Measurements from ENCODE around the gene TEX55. TPM values are rescaled to one million over a fixed set of nuclear protein-coding genes. Genes with fewer than 3 reads are reported as not detected.

The TEX55 gene
- total and polyA plus RNA-seq, 2 experiments from 2014 or later = not detected

GRCh38 chr3:119145128-119145499 is 851 bp upstream of the TEX55 start:
- no peak overlapping the region for H3K4me3 ChIP-seq
- H3K27me3 ChIP-seq (replicated peaks; ENCODE audit: insufficient read depth) = no peaks in the 10 kb centered on the region
- peaks cover 14% of the 10 kb centered on the region for H3K4me1 ChIP-seq (ENCODE audit: insufficient read depth)
- H3K9me2 ChIP-seq (ENCODE audit: insufficient read depth) = no peaks in the 10 kb centered on the region
- peak overlapping the region; percentile 53 for H2AFZ ChIP-seq
- no peak for DNase-seq
- in situ Hi-C loops (cut with MboI) = loop anchor here (10.0 kb wide), 1 partner anchor 100 kb away; the partner anchor contains the start of gene B4GALT4
- H3K4me2 ChIP-seq (ENCODE audit: unreplicated experiment) = no peak overlapping the region
- no peaks in the 10 kb centered on the region for H3K9me3 ChIP-seq (ENCODE audit: low read depth)
- H4K20me1 ChIP-seq (ENCODE audit: insufficient read depth) = no peaks in the 10 kb centered on the region
- no peaks in the 10 kb centered on the region for H3K36me3 ChIP-seq (ENCODE audit: low read depth)
- H3F3A ChIP-seq (ENCODE audit: insufficient read depth) = peaks cover 16% of the 10 kb centered on the region
- TF ChIP-seq EZH2phosphoT487 (IDR thresholded peaks at IDR 0.05; ENCODE audit: insufficient read depth, low read depth) = no peak
- no peak for TF ChIP-seq EZH2 (IDR thresholded peaks at IDR 0.05; ENCODE audit: insufficient read depth, poor library complexity, severe bottlenecking)
- H3K9ac ChIP-seq = no peak overlapping the region
- H3K27ac ChIP-seq = no peak overlapping the region
- H3K79me2 ChIP-seq (ENCODE audit: insufficient read depth) = no peaks in the 10 kb centered on the region

DNA sequence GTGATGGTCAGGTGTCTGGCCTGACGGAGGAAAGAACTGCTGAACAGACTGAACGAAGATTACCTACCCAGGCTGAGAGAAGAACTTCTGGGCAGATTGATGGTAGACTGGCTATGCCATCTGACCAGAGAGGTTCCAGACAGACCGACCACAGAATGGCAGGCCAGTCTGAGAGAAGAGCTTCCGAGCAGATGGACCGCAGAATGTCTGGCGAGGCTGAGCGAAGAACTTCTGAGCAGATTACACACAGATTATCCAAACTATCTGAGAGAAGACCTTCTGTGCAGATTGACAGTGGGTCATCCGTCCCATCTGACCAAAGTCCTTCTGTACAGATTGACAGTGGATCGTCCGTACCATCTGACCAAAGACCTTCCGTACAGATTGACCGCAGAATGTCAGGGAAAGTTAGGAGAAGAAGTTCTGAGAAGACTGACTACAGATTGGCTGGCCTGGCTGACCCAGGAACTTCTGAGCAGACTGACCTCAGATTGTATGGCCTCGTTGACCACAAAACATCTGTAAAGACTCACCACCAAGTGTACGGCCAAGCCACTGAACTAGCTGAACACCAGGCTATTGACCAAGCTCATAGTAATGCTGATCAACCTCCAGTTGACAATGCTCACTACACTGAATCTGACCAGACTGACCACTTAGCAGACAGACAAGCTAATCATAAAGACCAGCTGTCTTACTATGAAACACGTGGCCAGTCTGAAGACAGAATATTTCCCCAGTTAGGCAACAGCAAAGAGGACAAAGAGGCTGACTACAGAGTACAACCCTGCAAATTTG is 812 bp downstream of the TEX55 start:
- H3K27me3 ChIP-seq (replicated peaks; ENCODE audit: insufficient read depth) = no peaks in the 10 kb centered on the region
- DNase-seq = no peak
- TF ChIP-seq EZH2phosphoT487 (IDR thresholded peaks at IDR 0.05; ENCODE audit: insufficient read depth, low read depth) (no peak), EZH2 (IDR thresholded peaks at IDR 0.05; ENCODE audit: insufficient read depth, poor library complexity, severe bottlenecking) (no peak)
- H3F3A ChIP-seq (ENCODE audit: insufficient read depth) = peaks cover 16% of the 10 kb centered on the region
- no peaks in the 10 kb centered on the region for H3K9me2 ChIP-seq (ENCODE audit: insufficient read depth)
- peaks cover 14% of the 10 kb centered on the region for H3K4me1 ChIP-seq (ENCODE audit: insufficient read depth)
- H3K79me2 ChIP-seq (ENCODE audit: insufficient read depth) = no peaks in the 10 kb centered on the region
- H3K4me3 ChIP-seq = no peak overlapping the region
- H4K20me1 ChIP-seq (ENCODE audit: insufficient read depth) = no peaks in the 10 kb centered on the region
- in situ Hi-C loops (cut with MboI) = loop anchor here (10.0 kb wide), 1 partner anchor 98 kb away; the partner anchor contains the start of gene B4GALT4
- H3K4me2 ChIP-seq (ENCODE audit: unreplicated experiment) = no peak overlapping the region
- H3K36me3 ChIP-seq (ENCODE audit: low read depth) = no peaks in the 10 kb centered on the region
- H2AFZ ChIP-seq = no peak overlapping the region
- no peak overlapping the region for H3K9ac ChIP-seq
- H3K27ac ChIP-seq = no peak overlapping the region
- 75 to 81% methylated on average over 15 of the region's 15 CpGs for WGBS, 2 experiments (ENCODE audit: low coverage in 1 of 2, low lambda C conversion rate in 2 of 2, missing lambda C conversion rate in 2 of 2)
- no peaks in the 10 kb centered on the region for H3K9me3 ChIP-seq (ENCODE audit: low read depth)

- H3K4me3 ChIP-seq = no peak overlapping the region
- in situ Hi-C loops (cut with MboI) = loop anchor here (10.0 kb wide), 1 partner anchor 97 kb away; the partner anchor contains the start of gene B4GALT4
Measured at GRCh38 chr3:119147494-119147893, 1.5 kb downstream of the TEX55 start.

GRCh38 chr3:119148493-119149180 is 2.7 kb downstream of the TEX55 start:
- H4K20me1 ChIP-seq (ENCODE audit: insufficient read depth) = no peaks in the 10 kb centered on the region
- peaks cover 16% of the 10 kb centered on the region for H3F3A ChIP-seq (ENCODE audit: insufficient read depth)
- peak; percentile 69 for DNase-seq
- no peaks in the 10 kb centered on the region for H3K79me2 ChIP-seq (ENCODE audit: insufficient read depth)
- TF ChIP-seq EZH2 (IDR thresholded peaks at IDR 0.05; ENCODE audit: insufficient read depth, poor library complexity, severe bottlenecking) (no peak), EZH2phosphoT487 (IDR thresholded peaks at IDR 0.05; ENCODE audit: insufficient read depth, low read depth) (no peak)
- no peaks in the 10 kb centered on the region for H3K9me2 ChIP-seq (ENCODE audit: insufficient read depth)
- H3K4me1 ChIP-seq (ENCODE audit: insufficient read depth) = peaks cover 14% of the 10 kb centered on the region
- no peaks in the 10 kb centered on the region for H3K27me3 ChIP-seq (replicated peaks; ENCODE audit: insufficient read depth)
- no peak overlapping the region for H3K4me3 ChIP-seq
- H3K9ac ChIP-seq = no peak overlapping the region
- H2AFZ ChIP-seq = no peak overlapping the region
- peak overlapping the region; percentile 26 for H3K4me2 ChIP-seq (ENCODE audit: unreplicated experiment)
- H3K9me3 ChIP-seq (ENCODE audit: low read depth) = peaks cover 4% of the 10 kb centered on the region
- H3K27ac ChIP-seq = peak overlapping the region; percentile 56
- WGBS, 2 experiments (ENCODE audit: low coverage in 1 of 2, low lambda C conversion rate in 2 of 2, missing lambda C conversion rate in 2 of 2) = 52 to 63% methylated on average over 2 of the region's 2 CpGs
- no peaks in the 10 kb centered on the region for H3K36me3 ChIP-seq (ENCODE audit: low read depth)
- in situ Hi-C loops (cut with MboI) = loop anchor here (10.0 kb wide), 1 partner anchor 96 kb away; the partner anchor contains the start of gene B4GALT4

More at GRCh38 chr3:119147494-119147893, 1.5 kb downstream of the TEX55 start:
- H2AFZ ChIP-seq = no peak overlapping the region
- H3K36me3 ChIP-seq (ENCODE audit: low read depth) = no peaks in the 10 kb centered on the region
- no peaks in the 10 kb centered on the region for H3K27me3 ChIP-seq (replicated peaks; ENCODE audit: insufficient read depth)
- H3K9me2 ChIP-seq (ENCODE audit: insufficient read depth) = no peaks in the 10 kb centered on the region
- WGBS, 2 experiments (ENCODE audit: low coverage in 1 of 2, low lambda C conversion rate in 2 of 2, missing lambda C conversion rate in 2 of 2) = 25 to 29% methylated on average over 2 of the region's 2 CpGs
- no peaks in the 10 kb centered on the region for H3K79me2 ChIP-seq (ENCODE audit: insufficient read depth)
- H3K9me3 ChIP-seq (ENCODE audit: low read depth) = no peaks in the 10 kb centered on the region
- TF ChIP-seq EZH2phosphoT487 (IDR thresholded peaks at IDR 0.05; ENCODE audit: insufficient read depth, low read depth) = no peak
- no peak for TF ChIP-seq EZH2 (IDR thresholded peaks at IDR 0.05; ENCODE audit: insufficient read depth, poor library complexity, severe bottlenecking)
- H3K4me1 ChIP-seq (ENCODE audit: insufficient read depth) = peaks cover 14% of the 10 kb centered on the region
- H3F3A ChIP-seq (ENCODE audit: insufficient read depth) = peaks cover 16% of the 10 kb centered on the region
- H3K9ac ChIP-seq = no peak overlapping the region
- no peaks in the 10 kb centered on the region for H4K20me1 ChIP-seq (ENCODE audit: insufficient read depth)
- no peak overlapping the region for H3K4me2 ChIP-seq (ENCODE audit: unreplicated experiment)
- no peak for DNase-seq
- H3K27ac ChIP-seq = no peak overlapping the region

Measured in GM23248 (cell line).